SK-N-SH (cell line): Measurements from ENCODE around the gene TP53I11.

ENCODE experiments used
- EP300 ChIP-seq, 2 experiments: IDR thresholded peaks; 2 replicates each; pipeline versions ENCODE4 v1.4.0 to v1.6.1; 2012; ENCODE audit warnings: borderline replicate concordance in 1 of 2, low read depth in 1 of 2, low read length in 1 of 2
- GABPA ChIP-seq: IDR thresholded peaks from 2 replicates; pipeline ENCODE4 v1.4.0; 2012; ENCODE audit warnings: low read depth, mild to moderate bottlenecking
- MXI1 ChIP-seq: IDR thresholded peaks from 2 replicates; pipeline ENCODE4 v1.6.1; 2012; ENCODE audit warnings: mild to moderate bottlenecking, low read depth, low read length, improper control_type of control experiment
- POLR2AphosphoS5 ChIP-seq: IDR thresholded peaks from 2 replicates; pipeline ENCODE4 v1.6.1; 2012; ENCODE audit warnings: low read depth, low read length
- SMC3 ChIP-seq: IDR thresholded peaks from 2 replicates; pipeline ENCODE4 v1.6.1; 2012; ENCODE audit warnings: low read depth, low read length, improper control_type of control experiment
- USF2 ChIP-seq: fragments of 150-350 bp; IDR thresholded peaks from 2 replicates; pipeline ENCODE4 v1.6.1; 2017; ENCODE audit warnings: antibody characterized with exemption, low read length, low read depth, borderline replicate concordance
- YY1 ChIP-seq: IDR thresholded peaks from 2 replicates; pipeline ENCODE4 v1.4.0; 2012; ENCODE audit warnings: low read depth, mild to moderate bottlenecking
- TF ChIP-seq, protein P1 (sequence below): fragments of 200-600 bp; sonication (generic); IDR thresholded peaks from 2 replicates; pipeline ENCODE4 v1.6.1; 2017; ENCODE audit warnings: antibody characterized with exemption, mild to moderate bottlenecking, moderate library complexity
- TF ChIP-seq, protein P2 (sequence below): IDR thresholded peaks from 2 replicates; pipeline ENCODE4 v1.4.0; 2012; ENCODE audit warnings: low read depth
- TF ChIP-seq, protein P3 (sequence below): IDR thresholded peaks from 2 replicates; pipeline ENCODE4 v1.6.1; 2012; ENCODE audit warnings: mild to moderate bottlenecking, low read depth, low read length, moderate library complexity
- TF ChIP-seq, protein P4 (sequence below): fragments of 150-350 bp; IDR thresholded peaks from 2 replicates; pipeline ENCODE4 v1.6.1; 2016; ENCODE audit warnings: mild to moderate bottlenecking, low read depth, low read length

DNA sequence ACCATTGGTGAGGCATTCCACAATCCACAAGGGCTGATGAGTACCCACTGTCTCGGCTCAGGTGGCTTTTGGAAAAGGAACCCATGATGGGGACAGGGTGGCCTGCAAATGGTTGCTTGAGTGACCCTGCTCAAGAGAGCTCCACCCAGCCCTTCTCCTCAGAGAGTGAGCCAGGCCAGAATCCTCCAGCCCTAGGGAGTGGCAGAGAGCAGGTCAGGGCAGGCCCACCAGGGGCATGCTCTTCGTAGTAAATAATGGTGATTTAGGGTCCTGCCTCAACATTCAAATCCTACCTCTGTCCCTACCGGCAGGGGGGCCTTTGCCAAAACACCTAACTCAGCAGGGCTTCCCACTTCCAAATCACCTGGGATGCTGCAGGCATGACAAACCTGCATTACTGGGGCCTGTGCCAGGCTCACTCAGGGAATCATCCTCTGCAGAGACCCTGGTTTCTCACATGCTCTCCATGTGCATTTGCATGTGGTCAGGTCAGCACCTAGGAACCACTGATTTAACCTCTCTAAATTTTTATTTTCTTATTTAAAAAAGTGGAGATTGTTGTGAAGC, 17.3 kb upstream of the TP53I11 start:
- TF ChIP-seq YY1 (no peak), SMC3 (no peak), USF2 (no peak), GABPA (no peak), POLR2AphosphoS5 (no peak), EP300 (IDR thresholded peaks at IDR 0.05; ENCODE audit: borderline replicate concordance in 1 of 2, low read depth in 1 of 2, low read length in 1 of 2) (no peak), MXI1 (no peak)
- TF ChIP-seq, protein P1, sequence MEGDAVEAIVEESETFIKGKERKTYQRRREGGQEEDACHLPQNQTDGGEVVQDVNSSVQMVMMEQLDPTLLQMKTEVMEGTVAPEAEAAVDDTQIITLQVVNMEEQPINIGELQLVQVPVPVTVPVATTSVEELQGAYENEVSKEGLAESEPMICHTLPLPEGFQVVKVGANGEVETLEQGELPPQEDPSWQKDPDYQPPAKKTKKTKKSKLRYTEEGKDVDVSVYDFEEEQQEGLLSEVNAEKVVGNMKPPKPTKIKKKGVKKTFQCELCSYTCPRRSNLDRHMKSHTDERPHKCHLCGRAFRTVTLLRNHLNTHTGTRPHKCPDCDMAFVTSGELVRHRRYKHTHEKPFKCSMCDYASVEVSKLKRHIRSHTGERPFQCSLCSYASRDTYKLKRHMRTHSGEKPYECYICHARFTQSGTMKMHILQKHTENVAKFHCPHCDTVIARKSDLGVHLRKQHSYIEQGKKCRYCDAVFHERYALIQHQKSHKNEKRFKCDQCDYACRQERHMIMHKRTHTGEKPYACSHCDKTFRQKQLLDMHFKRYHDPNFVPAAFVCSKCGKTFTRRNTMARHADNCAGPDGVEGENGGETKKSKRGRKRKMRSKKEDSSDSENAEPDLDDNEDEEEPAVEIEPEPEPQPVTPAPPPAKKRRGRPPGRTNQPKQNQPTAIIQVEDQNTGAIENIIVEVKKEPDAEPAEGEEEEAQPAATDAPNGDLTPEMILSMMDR: no peak
- TF ChIP-seq, protein P2, sequence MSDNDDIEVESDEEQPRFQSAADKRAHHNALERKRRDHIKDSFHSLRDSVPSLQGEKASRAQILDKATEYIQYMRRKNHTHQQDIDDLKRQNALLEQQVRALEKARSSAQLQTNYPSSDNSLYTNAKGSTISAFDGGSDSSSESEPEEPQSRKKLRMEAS: no peak
- TF ChIP-seq, protein P3, sequence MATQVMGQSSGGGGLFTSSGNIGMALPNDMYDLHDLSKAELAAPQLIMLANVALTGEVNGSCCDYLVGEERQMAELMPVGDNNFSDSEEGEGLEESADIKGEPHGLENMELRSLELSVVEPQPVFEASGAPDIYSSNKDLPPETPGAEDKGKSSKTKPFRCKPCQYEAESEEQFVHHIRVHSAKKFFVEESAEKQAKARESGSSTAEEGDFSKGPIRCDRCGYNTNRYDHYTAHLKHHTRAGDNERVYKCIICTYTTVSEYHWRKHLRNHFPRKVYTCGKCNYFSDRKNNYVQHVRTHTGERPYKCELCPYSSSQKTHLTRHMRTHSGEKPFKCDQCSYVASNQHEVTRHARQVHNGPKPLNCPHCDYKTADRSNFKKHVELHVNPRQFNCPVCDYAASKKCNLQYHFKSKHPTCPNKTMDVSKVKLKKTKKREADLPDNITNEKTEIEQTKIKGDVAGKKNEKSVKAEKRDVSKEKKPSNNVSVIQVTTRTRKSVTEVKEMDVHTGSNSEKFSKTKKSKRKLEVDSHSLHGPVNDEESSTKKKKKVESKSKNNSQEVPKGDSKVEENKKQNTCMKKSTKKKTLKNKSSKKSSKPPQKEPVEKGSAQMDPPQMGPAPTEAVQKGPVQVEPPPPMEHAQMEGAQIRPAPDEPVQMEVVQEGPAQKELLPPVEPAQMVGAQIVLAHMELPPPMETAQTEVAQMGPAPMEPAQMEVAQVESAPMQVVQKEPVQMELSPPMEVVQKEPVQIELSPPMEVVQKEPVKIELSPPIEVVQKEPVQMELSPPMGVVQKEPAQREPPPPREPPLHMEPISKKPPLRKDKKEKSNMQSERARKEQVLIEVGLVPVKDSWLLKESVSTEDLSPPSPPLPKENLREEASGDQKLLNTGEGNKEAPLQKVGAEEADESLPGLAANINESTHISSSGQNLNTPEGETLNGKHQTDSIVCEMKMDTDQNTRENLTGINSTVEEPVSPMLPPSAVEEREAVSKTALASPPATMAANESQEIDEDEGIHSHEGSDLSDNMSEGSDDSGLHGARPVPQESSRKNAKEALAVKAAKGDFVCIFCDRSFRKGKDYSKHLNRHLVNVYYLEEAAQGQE: no peak
- TF ChIP-seq, protein P4, sequence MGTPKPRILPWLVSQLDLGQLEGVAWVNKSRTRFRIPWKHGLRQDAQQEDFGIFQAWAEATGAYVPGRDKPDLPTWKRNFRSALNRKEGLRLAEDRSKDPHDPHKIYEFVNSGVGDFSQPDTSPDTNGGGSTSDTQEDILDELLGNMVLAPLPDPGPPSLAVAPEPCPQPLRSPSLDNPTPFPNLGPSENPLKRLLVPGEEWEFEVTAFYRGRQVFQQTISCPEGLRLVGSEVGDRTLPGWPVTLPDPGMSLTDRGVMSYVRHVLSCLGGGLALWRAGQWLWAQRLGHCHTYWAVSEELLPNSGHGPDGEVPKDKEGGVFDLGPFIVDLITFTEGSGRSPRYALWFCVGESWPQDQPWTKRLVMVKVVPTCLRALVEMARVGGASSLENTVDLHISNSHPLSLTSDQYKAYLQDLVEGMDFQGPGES: no peak
